ENCODE measurements around the gene FAM32A. TPM values are rescaled to one million over a fixed set of nuclear protein-coding genes. Genes with fewer than 3 reads are reported as not detected.

Gene FAM32A
- total RNA-seq, 2 experiments from 2014 or later: 43.8 to 44.3 TPM

DNA sequence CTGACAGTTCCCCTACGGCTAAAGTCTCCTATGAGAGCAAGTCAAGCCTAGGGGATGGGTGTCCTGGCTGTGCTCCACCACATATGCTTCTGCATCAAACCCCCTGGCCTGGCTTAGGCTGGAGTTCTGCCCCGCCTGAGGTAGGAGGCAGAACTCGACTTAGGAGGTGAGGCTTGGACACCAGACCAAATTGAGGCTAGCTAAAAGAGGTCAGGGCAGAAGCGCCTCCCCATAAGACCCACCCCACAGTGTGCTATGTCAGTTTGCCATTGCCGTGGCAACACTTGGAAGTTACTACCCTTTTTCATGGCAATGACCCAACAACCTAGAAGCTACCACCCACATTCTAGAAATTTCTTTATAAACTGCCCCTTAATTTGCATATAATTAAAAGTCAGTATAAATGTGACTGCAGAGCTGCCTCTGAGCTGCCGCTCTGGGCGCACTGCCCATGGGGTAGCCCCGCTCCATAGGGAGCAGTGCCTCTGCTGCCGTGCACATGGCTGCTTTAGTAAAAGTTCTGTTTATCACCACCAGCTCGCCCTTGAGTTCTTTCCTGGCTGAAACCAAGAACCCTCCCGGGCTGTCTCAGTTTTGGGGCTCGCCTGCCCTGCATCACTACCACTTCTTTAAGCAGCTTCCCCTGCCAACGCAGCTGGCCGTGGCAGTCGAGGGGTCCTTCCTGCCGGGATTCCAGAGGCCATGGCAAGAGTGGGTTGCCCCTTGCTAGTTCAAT is 32.7 kb downstream of the FAM32A start:
- Mint-ChIP-seq H3K36me3 (peaks cover 64% of the 10 kb centered on the region), H3K27ac (no peak overlapping the region), H3K9me3 (peaks cover 34% of the 10 kb centered on the region), H3K4me3 (no peak overlapping the region), H3K4me1 (ENCODE audit: low read depth) (peaks cover 42% of the 10 kb centered on the region), H3K27me3 (no peaks in the 10 kb centered on the region)
- no peak for DNase-seq
- intact Hi-C loops (cut with micrococcal nuclease): no loop called here
- CTCF ChIA-PET: no interaction called here
- POLR2A ChIA-PET: no interaction called here

DNA sequence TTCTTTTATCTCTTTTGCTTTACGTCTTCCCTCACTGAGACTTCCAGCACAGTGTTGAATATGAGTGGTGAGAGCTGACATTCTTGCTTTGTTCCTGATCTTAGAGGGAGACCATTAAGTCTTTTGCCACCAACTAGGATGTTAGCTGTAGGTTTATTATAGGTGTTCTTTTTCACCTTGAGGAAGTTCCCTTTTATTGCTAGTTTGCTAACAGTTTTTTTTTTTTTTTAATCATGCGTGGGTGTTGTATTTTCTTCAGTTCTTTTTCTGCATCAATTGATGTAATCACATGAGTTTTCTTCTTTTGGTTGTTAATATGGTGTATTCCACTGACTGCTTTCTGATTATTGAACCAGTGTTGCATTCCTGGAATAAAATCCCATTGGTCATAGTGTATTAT is 33.6 kb downstream of the FAM32A start:
- POLR2A ChIA-PET: no interaction called here
- H3K27ac Mint-ChIP-seq: no peak overlapping the region
- peaks cover 34% of the 10 kb centered on the region for H3K9me3 Mint-ChIP-seq
- no peak for DNase-seq
- peaks cover 36% of the 10 kb centered on the region for H3K4me1 Mint-ChIP-seq (ENCODE audit: low read depth)
- no peaks in the 10 kb centered on the region for H3K27me3 Mint-ChIP-seq
- intact Hi-C loops (cut with micrococcal nuclease): no loop called here
- CTCF ChIA-PET: no interaction called here
- no peak overlapping the region for H3K4me3 Mint-ChIP-seq
- peaks cover 70% of the 10 kb centered on the region for H3K36me3 Mint-ChIP-seq

DNA sequence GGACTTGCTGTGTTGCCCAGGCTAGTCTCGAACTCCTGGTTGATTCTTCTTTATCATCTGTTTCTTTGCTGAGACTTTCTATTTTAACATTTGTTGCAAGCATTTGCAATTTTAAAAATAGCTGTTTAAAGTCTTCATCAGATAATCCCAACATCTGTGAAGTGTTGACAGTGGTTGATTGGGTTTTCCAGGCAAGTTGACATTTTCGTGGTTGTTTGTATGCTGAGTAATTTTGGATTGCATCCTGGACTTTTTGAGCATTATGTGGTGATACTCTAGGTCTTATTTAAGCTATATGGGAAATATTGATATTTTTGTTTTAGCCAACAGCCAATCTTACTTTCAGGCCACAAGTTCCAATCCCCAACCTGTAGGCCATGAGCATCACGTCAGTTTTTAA is 37.6 kb downstream of the FAM32A start:
- Mint-ChIP-seq H3K4me3 (no peak overlapping the region), H3K36me3 (peaks cover 59% of the 10 kb centered on the region), H3K4me1 (ENCODE audit: low read depth) (peaks cover 14% of the 10 kb centered on the region), H3K27ac (no peak overlapping the region), H3K27me3 (no peaks in the 10 kb centered on the region), H3K9me3 (peaks cover 32% of the 10 kb centered on the region)
- POLR2A ChIA-PET: interaction anchor here (0.9 kb wide), 1 partner anchor 8 kb away, joined by 3 read pairs; no protein-coding TSS in a partner anchor
- DNase-seq: no peak
- intact Hi-C loops (cut with micrococcal nuclease): no loop called here
- CTCF ChIA-PET: interaction anchor here (0.6 to 1.5 kb wide), 4 partner anchors 24 to 164 kb away, joined by 3 to 4 read pairs (median 3); no protein-coding TSS in a partner anchor

DNA sequence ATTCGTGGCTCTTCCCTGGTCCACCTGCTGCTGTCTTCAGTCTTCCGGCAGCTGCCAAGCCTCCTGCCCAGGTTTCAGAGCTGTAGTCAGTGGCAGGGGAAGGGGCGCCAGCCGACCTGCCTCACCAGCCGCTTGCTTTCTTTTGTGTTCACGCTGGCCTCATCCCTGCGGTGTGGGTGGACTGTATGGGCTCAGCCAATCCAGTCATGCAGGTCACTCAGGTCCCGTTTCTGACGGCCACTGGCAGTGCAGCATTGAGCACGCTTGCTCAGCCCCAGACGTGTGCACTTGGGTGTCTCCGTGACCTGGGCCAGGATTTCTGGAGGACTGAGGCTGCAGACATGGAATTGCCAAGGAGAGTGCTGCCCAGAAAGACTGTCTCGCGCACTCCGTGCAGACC is 38.5 kb downstream of the FAM32A start:
- DNase-seq: peak; percentile 1
- ChIA-PET CTCF (interaction anchor here (1.5 kb wide), 1 partner anchor 23 kb away, joined by 3 read pairs; no protein-coding TSS in a partner anchor), POLR2A (no interaction called here)
- intact Hi-C loops (cut with micrococcal nuclease): no loop called here
- Mint-ChIP-seq H3K4me3 (no peak overlapping the region), H3K4me1 (ENCODE audit: low read depth) (peaks cover 4% of the 10 kb centered on the region), H3K27me3 (no peaks in the 10 kb centered on the region), H3K36me3 (peaks cover 52% of the 10 kb centered on the region), H3K9me3 (peaks cover 31% of the 10 kb centered on the region), H3K27ac (no peak overlapping the region)

DNA sequence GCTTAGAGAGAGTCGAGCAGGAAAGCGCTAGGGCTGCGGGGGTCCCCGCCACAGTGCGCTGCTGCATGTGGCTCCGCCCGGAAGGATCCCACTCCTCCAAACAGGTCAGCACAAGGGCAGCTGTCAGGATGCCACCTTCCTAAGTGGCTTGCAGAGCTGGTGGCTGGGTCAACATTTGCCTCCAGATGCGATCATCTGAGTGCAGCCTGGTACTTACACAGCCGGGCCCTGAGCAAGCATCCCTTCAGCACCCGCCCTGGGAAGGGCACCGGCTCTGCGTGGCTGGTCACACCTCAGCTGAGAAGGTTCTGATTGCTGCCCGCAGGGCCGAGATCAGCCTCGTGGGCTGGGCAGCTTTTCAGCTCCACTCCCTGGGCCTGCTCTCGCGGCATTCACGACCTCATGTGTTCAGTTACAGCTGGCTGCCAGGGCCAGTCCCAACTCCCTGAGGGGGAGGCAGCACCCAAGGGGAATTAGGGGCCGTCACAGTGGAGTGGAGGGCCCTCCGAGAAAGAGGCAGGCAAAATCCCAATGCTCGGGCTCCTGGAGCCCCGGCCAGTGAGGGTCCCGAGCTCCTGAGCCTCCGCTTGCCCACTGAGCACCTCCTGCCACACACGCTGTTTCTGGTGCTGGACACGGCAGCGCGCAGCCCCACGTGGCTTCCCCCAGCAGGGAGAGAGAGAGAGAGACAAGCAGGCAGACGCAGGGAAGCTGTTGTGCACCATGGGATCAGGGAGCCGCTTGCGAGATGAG is 39.3 kb downstream of the FAM32A start:
- peak; percentile 7 for DNase-seq
- H3K27ac Mint-ChIP-seq: no peak overlapping the region

DNA sequence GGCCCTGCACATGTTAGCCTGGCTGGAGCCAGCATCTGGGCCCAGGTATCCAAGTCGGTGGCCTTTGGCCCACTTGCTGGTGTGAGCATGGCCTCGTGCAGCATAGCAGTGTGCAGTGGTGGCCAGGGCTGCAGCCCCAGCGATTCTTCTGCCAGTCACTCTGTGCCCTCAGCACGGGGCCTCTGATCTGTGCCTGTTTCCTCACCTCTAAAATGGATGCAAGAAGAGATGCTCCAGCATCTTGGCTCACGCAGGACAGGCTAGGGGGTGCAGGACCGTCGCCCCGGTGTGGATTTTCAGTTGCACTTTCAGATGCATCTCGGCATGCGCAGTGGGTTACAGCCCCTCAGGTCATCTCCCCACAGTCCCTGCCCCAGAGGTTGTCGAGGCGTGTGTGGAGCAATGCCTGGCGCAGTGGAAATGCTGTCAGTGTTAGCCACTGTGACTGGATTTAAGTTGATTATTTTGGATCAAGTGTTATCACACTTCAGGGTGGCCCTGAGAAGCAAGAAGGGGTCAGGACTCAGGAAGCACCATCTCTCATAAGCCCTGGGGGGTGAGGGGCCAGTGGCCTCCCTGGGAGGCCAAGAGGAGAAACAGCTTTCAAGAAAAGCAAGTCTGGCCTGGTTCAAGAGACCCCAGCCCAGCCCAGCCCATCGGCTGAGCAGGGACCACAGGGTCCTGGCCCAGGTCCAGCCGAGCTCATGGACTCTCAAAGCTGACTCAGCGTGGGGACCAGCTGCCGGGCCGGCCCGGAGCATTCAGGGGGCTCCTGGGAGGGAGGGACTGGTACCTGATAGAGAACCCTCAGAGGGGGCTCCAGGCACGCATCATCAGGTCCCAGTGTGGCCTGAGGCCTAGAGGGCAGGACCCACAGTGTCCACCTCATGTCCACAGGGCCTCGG is 40.3 kb downstream of the FAM32A start:
- ChIA-PET CTCF (no interaction called here), POLR2A (no interaction called here)
- Mint-ChIP-seq H3K4me1 (ENCODE audit: low read depth) (no peaks in the 10 kb centered on the region), H3K4me3 (no peak overlapping the region), H3K27ac (no peak overlapping the region), H3K9me3 (peaks cover 17% of the 10 kb centered on the region), H3K27me3 (no peaks in the 10 kb centered on the region), H3K36me3 (peaks cover 42% of the 10 kb centered on the region)
- peak; percentile 3 for DNase-seq
- intact Hi-C loops (cut with micrococcal nuclease): no loop called here

More for the DNA sequence above, 39.3 kb downstream of the FAM32A start:
- intact Hi-C loops (cut with micrococcal nuclease): no loop called here
- Mint-ChIP-seq H3K4me3 (no peak overlapping the region), H3K36me3 (peaks cover 48% of the 10 kb centered on the region), H3K9me3 (peaks cover 26% of the 10 kb centered on the region), H3K4me1 (ENCODE audit: low read depth) (no peaks in the 10 kb centered on the region), H3K27me3 (no peaks in the 10 kb centered on the region)
- ChIA-PET CTCF (no interaction called here), POLR2A (no interaction called here)

DNA sequence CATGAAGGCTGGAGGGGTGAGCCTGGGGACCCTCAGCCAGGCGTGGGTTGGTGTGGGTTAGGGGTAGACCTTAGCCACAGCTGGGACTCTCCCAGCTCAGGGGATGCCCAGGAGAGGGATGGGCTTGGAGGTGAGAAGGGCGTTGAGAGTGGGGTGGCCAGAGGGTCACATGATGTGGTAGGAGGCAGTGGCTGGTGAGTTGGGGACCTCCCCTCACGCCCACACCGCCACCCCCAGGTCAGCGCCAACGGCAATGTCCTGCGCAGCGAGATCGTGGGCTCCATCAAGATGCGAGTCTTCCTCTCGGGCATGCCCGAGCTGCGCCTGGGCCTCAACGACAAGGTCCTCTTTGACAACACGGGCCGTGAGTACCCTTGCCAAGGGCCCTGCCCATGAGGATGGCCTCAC is 41.0 kb downstream of the FAM32A start:
- H3K36me3 Mint-ChIP-seq: peaks cover 38% of the 10 kb centered on the region

DNA sequence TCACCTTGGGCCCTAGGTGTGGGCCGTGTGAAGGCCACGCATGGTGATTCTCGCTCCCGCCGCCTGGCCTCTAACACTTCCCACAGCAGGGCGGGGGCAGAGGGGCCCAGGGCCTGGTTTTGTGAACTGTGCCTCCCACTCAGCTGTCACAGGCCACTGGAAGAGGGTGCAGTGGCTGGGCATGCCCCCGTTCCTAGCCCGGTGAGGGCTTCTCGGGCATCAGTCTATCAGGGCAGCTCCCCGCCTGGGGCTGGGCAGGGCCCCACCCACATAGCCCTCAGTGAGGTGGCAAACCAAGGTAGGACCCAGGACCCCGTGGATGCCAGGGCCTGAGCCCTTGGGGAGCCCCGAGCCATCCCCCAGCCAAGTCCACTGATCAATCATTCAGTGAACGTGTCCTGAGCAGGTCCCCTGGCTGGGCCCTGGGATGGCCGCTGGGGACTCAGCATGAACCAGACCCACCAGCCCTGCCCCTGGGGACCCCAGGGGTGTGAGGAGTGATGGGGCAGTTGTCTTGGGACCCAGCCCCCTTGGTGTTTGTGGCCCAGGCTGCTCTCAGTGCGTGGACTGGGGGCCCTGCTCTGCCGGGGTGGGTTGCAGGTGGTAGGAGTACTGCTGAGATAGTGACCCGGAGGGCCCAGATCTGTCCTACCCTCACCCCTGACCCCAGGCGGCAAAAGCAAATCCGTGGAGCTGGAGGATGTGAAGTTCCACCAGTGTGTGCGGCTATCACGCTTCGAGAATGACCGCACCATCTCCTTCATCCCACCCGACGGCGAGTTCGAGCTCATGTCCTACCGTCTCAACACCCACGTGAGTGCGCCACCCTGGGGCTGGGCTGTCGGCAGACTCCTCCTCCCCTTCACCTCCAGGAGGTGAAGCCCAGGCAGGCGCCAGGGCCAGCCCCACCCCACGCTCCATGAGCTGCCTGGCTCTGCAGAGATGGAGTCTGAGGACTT is 41.9 kb downstream of the FAM32A start:
- H3K4me1 Mint-ChIP-seq (ENCODE audit: low read depth): no peaks in the 10 kb centered on the region
- no peak overlapping the region for H3K27ac Mint-ChIP-seq
- CTCF ChIA-PET: no interaction called here
- H3K36me3 Mint-ChIP-seq: peaks cover 32% of the 10 kb centered on the region
- no peaks in the 10 kb centered on the region for H3K27me3 Mint-ChIP-seq
- H3K9me3 Mint-ChIP-seq: peaks cover 2% of the 10 kb centered on the region
- DNase-seq: peak; percentile 6
- intact Hi-C loops (cut with micrococcal nuclease): no loop called here
- H3K4me3 Mint-ChIP-seq: no peak overlapping the region
- POLR2A ChIA-PET: no interaction called here

More for the DNA sequence above, 41.0 kb downstream of the FAM32A start:
- intact Hi-C loops (cut with micrococcal nuclease): no loop called here
- CTCF ChIA-PET: no interaction called here
- POLR2A ChIA-PET: no interaction called here
- Mint-ChIP-seq H3K4me3 (no peak overlapping the region), H3K9me3 (peaks cover 10% of the 10 kb centered on the region), H3K4me1 (ENCODE audit: low read depth) (no peaks in the 10 kb centered on the region), H3K27me3 (no peaks in the 10 kb centered on the region), H3K27ac (no peak overlapping the region)
- DNase-seq: peak; percentile 4

DNA sequence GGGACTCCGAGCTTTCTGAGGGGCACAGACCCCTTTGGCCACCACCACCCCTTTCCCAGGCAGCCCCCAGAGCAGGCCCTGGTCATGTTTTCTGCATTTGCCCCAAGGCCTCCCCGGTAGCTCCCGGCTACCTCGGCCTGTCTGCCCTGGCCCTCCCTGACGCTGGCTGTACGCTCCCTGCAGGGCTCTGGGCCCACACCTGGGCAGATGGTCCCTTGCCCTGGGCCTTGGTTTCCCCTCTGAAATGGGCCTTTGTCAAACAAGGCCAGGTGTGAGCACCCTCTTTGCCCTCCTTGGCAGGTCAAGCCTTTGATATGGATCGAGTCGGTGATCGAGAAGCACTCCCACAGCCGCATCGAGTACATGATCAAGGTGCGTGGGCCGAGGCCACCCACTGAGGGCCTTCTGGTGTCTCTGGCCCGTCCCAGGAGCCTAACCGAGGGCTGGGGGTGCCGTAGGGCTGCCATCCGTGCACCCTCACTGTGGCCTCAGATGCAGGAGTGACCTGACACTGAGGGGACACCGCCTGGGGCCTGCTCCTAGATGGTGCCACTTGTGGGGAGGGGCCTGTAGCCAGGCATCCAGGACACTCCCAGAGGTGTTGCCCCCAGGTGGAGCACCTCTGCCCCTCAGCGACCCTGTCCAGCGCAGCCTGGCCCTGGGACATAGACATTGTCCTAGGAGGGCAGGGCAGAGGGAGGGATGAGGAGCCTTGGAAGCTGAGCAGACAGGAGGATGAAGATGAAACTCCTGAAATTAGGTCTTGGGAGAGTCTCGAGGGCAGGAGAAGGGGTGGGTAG is 42.8 kb downstream of the FAM32A start:
- Mint-ChIP-seq H3K9me3 (no peaks in the 10 kb centered on the region), H3K4me3 (no peak overlapping the region), H3K36me3 (peaks cover 25% of the 10 kb centered on the region), H3K4me1 (ENCODE audit: low read depth) (no peaks in the 10 kb centered on the region), H3K27ac (no peak overlapping the region), H3K27me3 (no peaks in the 10 kb centered on the region)
- POLR2A ChIA-PET: no interaction called here
- CTCF ChIA-PET: no interaction called here
- intact Hi-C loops (cut with micrococcal nuclease): no loop called here
- DNase-seq: peak; percentile 6

DNA sequence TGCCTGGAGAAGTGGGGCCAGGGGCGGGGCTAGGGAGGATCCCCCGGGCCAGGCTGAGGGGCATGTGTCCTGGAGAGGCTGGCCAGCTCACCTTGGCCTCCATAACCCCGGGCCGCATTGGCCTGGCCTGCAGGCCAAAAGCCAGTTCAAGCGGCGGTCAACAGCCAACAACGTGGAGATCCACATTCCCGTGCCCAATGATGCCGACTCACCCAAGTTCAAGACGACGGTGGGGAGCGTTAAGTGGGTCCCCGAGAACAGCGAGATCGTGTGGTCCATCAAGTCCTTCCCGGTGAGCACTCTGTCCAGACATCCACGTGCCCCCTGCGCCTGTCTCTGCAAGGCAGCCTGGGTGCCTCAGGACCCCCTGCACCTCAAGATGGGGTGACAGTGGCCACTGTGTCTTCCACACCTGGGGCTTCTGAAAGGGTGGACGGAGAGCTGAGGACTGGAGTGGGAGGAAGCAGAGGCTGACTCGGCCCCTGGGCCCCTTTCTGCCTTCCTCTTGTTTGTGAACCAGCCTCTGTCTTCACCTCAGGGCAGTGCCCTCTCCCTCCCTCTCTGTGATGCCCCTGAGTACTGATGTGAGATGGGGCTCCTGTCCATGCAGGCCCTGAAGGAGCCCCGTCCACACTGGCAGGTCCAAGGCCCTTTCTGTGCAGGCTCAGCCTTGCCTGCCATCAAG is 43.6 kb downstream of the FAM32A start:
- peak; percentile 8 for DNase-seq
- no peaks in the 10 kb centered on the region for H3K9me3 Mint-ChIP-seq
- H3K36me3 Mint-ChIP-seq: peaks cover 19% of the 10 kb centered on the region
- H3K4me1 Mint-ChIP-seq (ENCODE audit: low read depth): no peaks in the 10 kb centered on the region
- no peaks in the 10 kb centered on the region for H3K27me3 Mint-ChIP-seq
- H3K27ac Mint-ChIP-seq: no peak overlapping the region
- ChIA-PET POLR2A (no interaction called here), CTCF (no interaction called here)
- intact Hi-C loops (cut with micrococcal nuclease): no loop called here
- no peak overlapping the region for H3K4me3 Mint-ChIP-seq

All from activated CD4-positive, alpha-beta memory T cell treated with anti-CD3 and anti-CD28 coated beads for 36 hours (primary cell).